AG04450 (cell line): ENCODE measurements around the gene HMX1. TPM values are rescaled to one million over a fixed set of nuclear protein-coding genes. Genes with fewer than 3 reads are reported as not detected.

Experiments used
- CTCF ChIA-PET: fragments of 300-600, 350-600 bp; formaldehyde crosslinking; extraction: SDS; loops from one replicate; lab custom pipeline; 2022; ENCODE audit warnings: antibody characterized with exemption, inconsistent platforms; lab: Charles Lee
- POLR2A ChIA-PET: fragments of 350-600 bp; formaldehyde crosslinking; extraction: SDS; loops from one replicate; lab custom pipeline; 2021; ENCODE audit warnings: antibody characterized with exemption, inconsistent platforms; lab: Yijun Ruan, JAX
- DNase-seq: peaks from one replicate; pipeline ENCODE4 v3.0.0-alpha.2; 2011; ENCODE audit warnings: low read depth, low spot score
- H3K27ac ChIP-seq: one replicate; pipeline ENCODE4 v1.5.1; 2012; ENCODE audit warnings: low read depth, low read length, control low read depth
- H3K27me3 ChIP-seq: one replicate; pipeline ENCODE4 v1.6.0; 2012; ENCODE audit warnings: low read length; ENCODE audit not compliant: control insufficient read depth, insufficient read depth
- H3K4me3 ChIP-seq: 2 replicates; pipeline ENCODE4 v1.5.1; 2011; ENCODE audit warnings: mild to moderate bottlenecking, low read depth, low read length, control low read depth
- H3K9me3 ChIP-seq: 2 replicates; pipeline ENCODE4 v1.5.1; 2012; ENCODE audit warnings: low read length; ENCODE audit not compliant: control insufficient read depth, insufficient read depth
- CTCF ChIP-seq: IDR thresholded peaks from 2 replicates; pipeline ENCODE4 v1.5.1; 2011; ENCODE audit warnings: low read depth, low read length, control low read depth, inconsistent platforms
- polyA plus RNA-seq: library from polyadenylated mRNA; depleted of rRNA; stranded (reverse); fragments of >200 nt; gene quantifications from 2 replicates; pipeline ENCODE4 v1.2.3, GENCODE V29; 2011

Gene HMX1
- polyA plus RNA-seq, 1 experiment, result not detected

GRCh38 chr4:8915201-8916200, 43.9 kb upstream of the HMX1 start:
- Histone ChIP-seq H3K9me3 (peaks cover 39% of the 10 kb centered on the region; the same call in 1 of the 2 replicates), H3K27ac (no peak overlapping the region), H3K4me3 (no peak overlapping the region), H3K27me3 (no peaks in the 10 kb centered on the region)
- TF ChIP-seq CTCF, result no peak
- DNase-seq, result no peak
- ChIA-PET CTCF (no interaction called here), POLR2A (no interaction called here)

GRCh38 chr4:8914461-8915171, 43.0 kb upstream of the HMX1 start:
- POLR2A ChIA-PET, result no interaction called here
- no peak for TF ChIP-seq CTCF
- H3K9me3 ChIP-seq, result peaks cover 33% of the 10 kb centered on the region; the same call in 1 of the 2 replicates
- H3K4me3 ChIP-seq, result no peak overlapping the region
- H3K27ac ChIP-seq, result no peak overlapping the region
- H3K27me3 ChIP-seq, result no peaks in the 10 kb centered on the region
- no peak for DNase-seq
- CTCF ChIA-PET, result no interaction called here

- no peak overlapping the region for H3K4me3 ChIP-seq
- POLR2A ChIA-PET, result no interaction called here
- CTCF ChIA-PET, result no interaction called here
- H3K9me3 ChIP-seq, result peaks cover 33% of the 10 kb centered on the region; the same call in 1 of the 2 replicates
- no peak for TF ChIP-seq CTCF
- no peak overlapping the region for H3K27ac ChIP-seq
- no peak for DNase-seq
- H3K27me3 ChIP-seq, result no peaks in the 10 kb centered on the region
These were observed 42.3 kb upstream of the HMX1 start for GRCh38 chr4:8913858-8914460.

GRCh38 chr4:8913121-8913857, 41.6 kb upstream of the HMX1 start:
- peaks cover 40% of the 10 kb centered on the region; the same call in 1 of the 2 replicates for H3K9me3 ChIP-seq
- ChIA-PET CTCF (no interaction called here), POLR2A (no interaction called here)
- no peak overlapping the region for H3K4me3 ChIP-seq
- no peak overlapping the region for H3K27ac ChIP-seq
- H3K27me3 ChIP-seq, result no peaks in the 10 kb centered on the region
- DNase-seq, result no peak
- TF ChIP-seq CTCF, result no peak
